Measurements from ENCODE around the gene MLST8. TPM values are rescaled to one million over a fixed set of nuclear protein-coding genes. Genes with fewer than 3 reads are reported as not detected.

Gene MLST8, protein sequence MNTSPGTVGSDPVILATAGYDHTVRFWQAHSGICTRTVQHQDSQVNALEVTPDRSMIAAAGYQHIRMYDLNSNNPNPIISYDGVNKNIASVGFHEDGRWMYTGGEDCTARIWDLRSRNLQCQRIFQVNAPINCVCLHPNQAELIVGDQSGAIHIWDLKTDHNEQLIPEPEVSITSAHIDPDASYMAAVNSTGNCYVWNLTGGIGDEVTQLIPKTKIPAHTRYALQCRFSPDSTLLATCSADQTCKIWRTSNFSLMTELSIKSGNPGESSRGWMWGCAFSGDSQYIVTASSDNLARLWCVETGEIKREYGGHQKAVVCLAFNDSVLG
- 25.4 and 28.6 TPM in 2 replicates for total RNA-seq (2014; rRNA removed; shearing (Covaris generic))

DNA sequence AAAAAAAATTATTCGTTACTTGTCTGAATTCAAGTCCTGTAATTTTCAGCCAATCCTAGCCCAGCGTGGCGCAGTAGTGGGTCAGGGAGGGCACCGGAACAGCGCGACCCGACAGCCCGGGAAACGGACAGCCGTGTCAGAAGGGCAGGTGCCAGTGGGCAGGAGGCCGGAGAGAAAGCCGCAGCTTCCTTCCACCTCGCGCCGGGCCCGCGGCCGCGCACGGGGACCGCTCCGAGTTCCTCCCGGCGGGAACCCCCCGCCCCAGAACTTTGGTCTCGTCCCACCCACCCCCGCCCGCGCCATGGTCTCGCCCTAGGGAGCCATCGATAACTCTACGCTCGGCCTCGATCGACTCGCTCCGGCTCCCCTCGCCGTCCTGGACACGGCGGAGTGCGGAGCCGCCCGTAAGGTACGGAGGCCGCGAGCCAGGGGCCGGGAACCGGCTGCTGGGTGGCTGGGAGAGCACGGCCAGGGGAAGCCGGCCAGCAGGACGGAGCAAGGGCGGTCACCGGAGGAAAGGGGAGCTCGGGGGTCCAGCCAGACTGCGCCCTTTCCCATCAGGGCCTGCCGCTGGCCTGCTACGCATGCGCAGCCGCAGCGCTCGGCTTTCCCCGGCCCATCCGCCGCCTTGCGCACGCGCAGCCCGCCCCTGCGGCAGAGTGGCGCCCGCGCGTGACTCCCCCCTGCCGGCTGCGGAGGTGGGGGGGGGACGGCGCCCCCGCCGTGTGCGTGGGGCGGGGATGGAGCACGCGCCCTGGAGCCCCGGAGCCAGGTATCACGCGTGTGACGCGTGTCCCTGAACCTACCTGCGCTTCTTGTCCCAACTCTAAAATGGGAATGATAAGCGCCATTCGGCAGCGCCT is at the start of gene MLST8:
Gene MLST8, plus strand, starts transcription at position 351 of the 863 bp plus-strand sequence. CDS start 632 bp downstream, outside the sequence.
- Histone ChIP-seq H3K4me3 (ENCODE audit: insufficient read depth, low read depth, low read length) (peak within 1 kb of the TSS; percentile 92), H3K36me3 (replicated peaks; ENCODE audit: control insufficient read depth, insufficient read depth, low read length) (peaks cover 13% of the 10 kb centered on the region), H3K27me3 (ENCODE audit: control insufficient read depth, insufficient read depth, low read length) (no peaks in the 10 kb centered on the region)
- DNase-seq, result peak; percentile 100

DNA sequence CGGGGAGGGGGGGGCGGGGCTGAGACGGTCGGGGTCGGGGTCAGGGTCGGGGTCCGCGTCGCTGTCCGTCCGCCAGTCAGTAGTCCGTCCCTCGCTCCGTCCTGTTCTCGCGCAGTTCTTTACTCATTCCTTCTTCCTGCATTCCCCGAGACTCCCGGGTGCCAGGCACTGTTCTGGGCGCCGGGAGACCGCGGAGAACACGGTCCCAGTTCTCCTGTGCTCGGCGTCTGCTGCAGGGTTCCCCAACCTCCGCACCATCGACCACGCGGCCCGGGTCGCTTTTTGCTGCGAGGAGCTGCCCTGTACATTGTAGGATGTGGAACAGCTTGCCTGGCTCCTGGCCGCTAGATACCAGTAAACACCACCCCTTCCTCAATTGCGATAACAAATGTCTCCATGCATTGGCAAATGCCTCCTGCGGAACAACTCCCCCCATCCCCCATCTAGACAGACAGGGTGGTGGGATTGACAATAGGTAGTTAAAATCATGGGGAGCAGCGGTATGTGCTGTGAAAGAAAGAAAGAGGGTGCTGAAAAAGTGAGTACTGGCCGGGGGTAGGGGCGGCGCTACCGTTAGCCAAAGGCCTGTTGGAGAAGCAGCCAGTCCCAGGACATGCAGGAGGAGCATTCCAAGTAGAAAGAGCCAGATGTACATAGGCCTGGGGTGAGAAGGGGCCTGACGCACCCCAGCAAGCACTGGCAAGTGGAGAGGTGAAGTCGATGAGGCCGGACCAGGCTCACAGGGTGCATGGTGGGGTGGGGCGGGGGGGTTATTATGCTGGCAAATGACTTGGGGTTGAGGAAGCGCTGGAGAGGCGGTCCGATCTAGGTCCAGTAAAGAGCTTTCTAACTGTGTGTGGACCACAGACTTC is 49.0 kb upstream of the MLST8 start:
- Histone ChIP-seq H3K27me3 (ENCODE audit: control insufficient read depth, insufficient read depth, low read length) (no peaks in the 10 kb centered on the region; the same call in 1 of the 2 replicates), H3K36me3 (replicated peaks; ENCODE audit: control insufficient read depth, insufficient read depth, low read length) (peaks cover 22% of the 10 kb centered on the region), H3K4me3 (ENCODE audit: insufficient read depth, low read depth, low read length) (peak overlapping the region; percentile 85)
- no peak for DNase-seq

DNA sequence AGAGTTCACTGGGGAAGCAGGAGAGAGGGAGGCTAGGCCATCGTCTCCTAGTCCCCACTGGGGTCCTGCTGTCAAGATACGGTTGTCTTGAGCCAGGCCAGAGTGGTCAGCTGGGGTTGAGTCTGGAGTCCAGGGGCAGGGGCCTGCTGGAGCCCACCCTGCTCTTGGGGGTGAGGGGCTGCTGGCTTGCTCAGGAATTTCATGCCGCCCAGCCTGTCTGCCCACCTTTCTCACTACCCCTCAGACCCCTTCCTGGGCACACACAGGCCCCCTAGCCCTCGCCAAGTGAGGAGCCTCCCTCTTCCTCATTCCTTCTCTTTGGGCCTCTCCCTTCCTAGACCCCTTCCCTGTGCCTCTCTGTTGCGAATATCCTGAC is 48.4 kb upstream of the MLST8 start:
- H3K4me3 ChIP-seq (ENCODE audit: insufficient read depth, low read depth, low read length), result peak overlapping the region; percentile 85
- peaks cover 19% of the 10 kb centered on the region for H3K36me3 ChIP-seq (replicated peaks; ENCODE audit: control insufficient read depth, insufficient read depth, low read length)
- DNase-seq, result no peak
- H3K27me3 ChIP-seq (ENCODE audit: control insufficient read depth, insufficient read depth, low read length), result no peaks in the 10 kb centered on the region; the same call in 1 of the 2 replicates

DNA sequence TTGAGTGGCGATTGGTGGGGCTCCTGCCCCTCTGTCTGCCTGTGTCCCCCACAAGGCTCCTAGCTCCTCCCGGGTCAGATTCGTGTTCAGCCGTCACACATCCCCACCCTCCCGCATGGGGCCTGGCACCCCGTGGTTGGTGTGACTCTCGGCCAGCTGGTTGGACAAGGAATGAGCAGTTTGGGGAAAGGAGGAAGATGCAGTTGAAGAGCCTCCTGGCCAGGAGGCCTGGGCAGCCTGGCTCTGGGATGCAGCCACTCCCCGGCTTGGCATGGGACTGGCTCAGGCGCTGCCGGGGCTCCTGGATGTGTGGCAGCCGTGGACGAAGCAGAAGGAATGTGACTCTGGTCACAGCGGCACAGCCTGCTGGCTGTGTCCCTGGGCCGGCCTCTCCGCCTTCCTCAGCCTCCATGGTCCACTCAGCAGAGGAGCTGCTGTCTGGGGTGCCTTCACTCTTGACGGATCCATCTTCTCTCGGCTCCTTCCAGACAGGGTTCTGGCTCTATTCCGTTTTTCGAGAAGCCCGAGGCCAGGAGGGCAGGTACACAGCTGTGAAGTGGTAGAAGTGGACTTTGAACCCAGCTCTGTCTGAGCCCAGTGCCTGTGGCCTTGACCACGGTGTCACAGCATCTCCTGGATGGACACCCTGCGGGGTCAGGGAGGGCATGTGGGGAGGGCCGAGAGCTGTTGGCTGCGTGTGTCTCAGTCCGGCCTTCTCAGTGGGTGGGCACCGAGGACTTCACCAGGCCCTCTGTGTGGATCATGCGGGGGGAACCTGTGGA is 47.6 kb upstream of the MLST8 start:
- Histone ChIP-seq H3K27me3 (ENCODE audit: control insufficient read depth, insufficient read depth, low read length) (no peaks in the 10 kb centered on the region; the same call in 1 of the 2 replicates), H3K36me3 (replicated peaks; ENCODE audit: control insufficient read depth, insufficient read depth, low read length) (peaks cover 19% of the 10 kb centered on the region), H3K4me3 (ENCODE audit: insufficient read depth, low read depth, low read length) (no peak overlapping the region)
- DNase-seq, result no peak

DNA sequence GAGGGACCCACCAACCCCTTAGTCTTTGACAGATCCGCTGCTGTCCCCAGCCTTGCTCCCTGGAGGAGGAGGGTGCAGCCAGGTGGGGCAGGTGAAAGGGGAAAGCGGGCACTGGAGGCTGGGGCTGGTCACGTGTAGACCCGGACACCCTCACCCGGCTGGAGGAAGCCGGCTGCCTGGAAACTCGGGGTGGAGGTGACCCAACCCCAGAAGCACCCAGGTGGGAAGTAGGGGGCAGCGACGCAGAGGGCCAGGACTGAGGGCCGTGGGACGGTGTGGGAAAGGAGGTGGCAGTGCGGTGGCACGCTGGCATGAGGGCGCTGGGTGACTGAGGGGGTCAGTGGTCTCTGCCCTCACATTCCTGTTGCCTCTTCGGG is 47.0 kb upstream of the MLST8 start:
- peaks cover 16% of the 10 kb centered on the region for H3K36me3 ChIP-seq (replicated peaks; ENCODE audit: control insufficient read depth, insufficient read depth, low read length)
- H3K27me3 ChIP-seq (ENCODE audit: control insufficient read depth, insufficient read depth, low read length), result no peaks in the 10 kb centered on the region; the same call in 1 of the 2 replicates
- no peak for DNase-seq
- no peak overlapping the region for H3K4me3 ChIP-seq (ENCODE audit: insufficient read depth, low read depth, low read length)

DNA sequence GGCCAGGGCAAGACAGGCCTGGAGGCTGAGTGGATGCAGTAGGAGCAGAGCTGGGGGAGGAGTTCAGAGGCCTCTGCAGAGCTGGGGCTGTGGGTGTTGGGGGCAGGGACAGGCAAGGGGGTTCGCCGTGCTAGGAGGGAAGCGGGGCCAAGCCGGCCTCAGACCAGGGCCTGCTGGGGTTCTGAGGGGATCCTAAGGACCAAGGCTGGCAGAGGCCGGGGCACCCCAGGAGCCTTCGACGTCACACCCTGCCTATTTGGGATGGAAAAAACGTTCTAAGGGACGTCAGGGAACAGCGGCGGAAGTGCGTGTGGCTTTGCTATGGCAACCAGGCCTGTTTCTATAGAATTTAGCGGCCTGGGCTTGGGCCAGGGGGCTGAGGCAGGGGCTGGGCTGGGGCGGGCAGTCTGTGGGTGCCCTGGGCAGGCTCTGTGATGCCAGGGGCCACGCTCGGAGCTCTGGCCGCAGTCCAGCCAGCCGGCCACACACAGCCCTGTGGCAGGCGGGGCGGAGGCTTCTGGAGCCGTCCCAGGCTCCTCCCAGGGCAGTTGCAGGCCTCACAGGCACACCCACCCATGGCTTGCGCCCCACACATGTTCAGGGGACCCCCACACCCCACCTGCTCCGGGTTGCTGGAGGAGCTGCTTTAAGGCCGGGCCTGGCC is 45.9 kb upstream of the MLST8 start:
- H3K36me3 ChIP-seq (replicated peaks; ENCODE audit: control insufficient read depth, insufficient read depth, low read length), result peaks cover 5% of the 10 kb centered on the region
- H3K4me3 ChIP-seq (ENCODE audit: insufficient read depth, low read depth, low read length), result no peak overlapping the region
- no peak for DNase-seq
- H3K27me3 ChIP-seq (ENCODE audit: control insufficient read depth, insufficient read depth, low read length), result no peaks in the 10 kb centered on the region; the same call in 1 of the 2 replicates

DNA sequence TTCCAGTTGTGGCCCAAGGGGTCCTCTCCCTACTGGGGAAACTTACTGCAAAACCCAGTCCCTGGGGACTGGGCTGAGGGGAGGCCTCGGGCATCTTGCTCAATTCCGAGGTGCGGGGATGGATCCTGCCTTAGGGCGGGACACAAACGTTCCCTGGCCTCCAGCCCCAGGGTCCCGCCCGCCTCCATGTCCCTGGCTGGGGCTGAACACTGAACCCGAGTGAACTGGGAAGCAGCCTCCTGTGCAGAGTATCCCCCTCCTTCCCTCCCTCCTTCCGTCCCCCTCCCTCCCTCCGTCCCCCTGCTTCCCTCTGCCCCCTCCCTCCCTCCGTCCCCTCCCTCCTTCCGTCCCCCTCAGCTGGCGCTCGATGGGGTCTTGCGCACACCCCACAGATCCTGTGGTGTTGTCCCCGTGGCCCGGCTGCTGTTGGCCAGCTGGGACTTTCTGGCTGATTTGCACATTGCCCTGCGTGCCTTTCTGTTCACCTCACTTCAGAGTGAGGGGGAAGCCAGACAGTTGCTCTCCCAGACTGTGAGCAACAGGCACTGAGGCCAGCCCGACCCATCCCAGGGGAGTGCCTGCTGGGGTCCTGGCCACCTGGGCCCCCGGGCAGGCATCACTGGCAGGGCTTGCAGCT is 44.2 kb upstream of the MLST8 start:
- Histone ChIP-seq H3K27me3 (ENCODE audit: control insufficient read depth, insufficient read depth, low read length) (no peaks in the 10 kb centered on the region), H3K36me3 (replicated peaks; ENCODE audit: control insufficient read depth, insufficient read depth, low read length) (peaks cover 4% of the 10 kb centered on the region), H3K4me3 (ENCODE audit: insufficient read depth, low read depth, low read length) (no peak overlapping the region)
- DNase-seq, result peak; percentile 77

DNA sequence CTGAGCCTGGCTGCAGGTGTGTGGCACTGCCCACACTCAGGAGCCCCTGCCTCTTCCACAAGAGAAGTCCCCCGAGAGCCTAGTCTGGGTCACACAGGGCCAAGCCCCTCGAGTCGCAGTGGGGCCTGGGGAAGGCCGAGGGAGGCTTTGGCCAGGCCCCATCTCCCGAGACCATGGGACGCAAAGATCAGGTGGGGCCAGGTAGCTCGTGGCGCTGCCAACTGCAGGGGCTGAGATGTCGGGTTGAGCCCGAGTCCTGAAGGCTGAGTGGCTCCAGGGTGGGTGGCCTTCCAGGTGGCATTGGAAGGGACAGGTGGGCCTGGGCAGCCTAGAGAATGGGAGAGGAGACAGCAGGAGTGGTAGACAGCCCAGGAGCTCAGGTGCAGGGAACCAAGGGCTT is 43.3 kb upstream of the MLST8 start:
- no peak for DNase-seq
- Histone ChIP-seq H3K4me3 (ENCODE audit: insufficient read depth, low read depth, low read length) (no peak overlapping the region), H3K27me3 (ENCODE audit: control insufficient read depth, insufficient read depth, low read length) (no peaks in the 10 kb centered on the region), H3K36me3 (replicated peaks; ENCODE audit: control insufficient read depth, insufficient read depth, low read length) (peaks cover 4% of the 10 kb centered on the region)

DNA sequence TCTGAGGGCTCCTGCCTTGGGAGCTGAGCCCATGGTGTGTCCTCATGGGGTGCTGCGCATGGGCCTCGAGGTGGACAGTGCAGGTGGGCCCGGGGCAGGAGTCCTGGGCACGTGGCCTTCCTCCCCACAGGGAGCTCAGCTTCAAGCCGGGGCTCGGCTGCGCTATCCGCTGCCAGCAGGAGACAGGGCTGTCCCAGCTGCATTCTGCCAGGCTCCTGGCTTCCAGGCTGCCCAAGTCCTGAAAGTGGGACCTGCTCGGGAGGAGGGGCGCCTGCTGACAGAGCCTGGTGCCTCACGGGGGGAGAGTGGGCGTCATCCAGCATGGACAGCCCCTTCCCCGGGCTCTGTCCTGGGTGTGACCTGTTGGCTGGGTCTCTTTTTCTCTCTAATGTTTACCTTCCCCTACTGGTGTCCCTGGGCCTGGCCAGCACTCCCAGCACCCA is 42.6 kb upstream of the MLST8 start:
- no peak overlapping the region for H3K4me3 ChIP-seq (ENCODE audit: insufficient read depth, low read depth, low read length)
- no peaks in the 10 kb centered on the region for H3K27me3 ChIP-seq (ENCODE audit: control insufficient read depth, insufficient read depth, low read length)
- peaks cover 4% of the 10 kb centered on the region for H3K36me3 ChIP-seq (replicated peaks; ENCODE audit: control insufficient read depth, insufficient read depth, low read length)
- DNase-seq, result no peak

DNA sequence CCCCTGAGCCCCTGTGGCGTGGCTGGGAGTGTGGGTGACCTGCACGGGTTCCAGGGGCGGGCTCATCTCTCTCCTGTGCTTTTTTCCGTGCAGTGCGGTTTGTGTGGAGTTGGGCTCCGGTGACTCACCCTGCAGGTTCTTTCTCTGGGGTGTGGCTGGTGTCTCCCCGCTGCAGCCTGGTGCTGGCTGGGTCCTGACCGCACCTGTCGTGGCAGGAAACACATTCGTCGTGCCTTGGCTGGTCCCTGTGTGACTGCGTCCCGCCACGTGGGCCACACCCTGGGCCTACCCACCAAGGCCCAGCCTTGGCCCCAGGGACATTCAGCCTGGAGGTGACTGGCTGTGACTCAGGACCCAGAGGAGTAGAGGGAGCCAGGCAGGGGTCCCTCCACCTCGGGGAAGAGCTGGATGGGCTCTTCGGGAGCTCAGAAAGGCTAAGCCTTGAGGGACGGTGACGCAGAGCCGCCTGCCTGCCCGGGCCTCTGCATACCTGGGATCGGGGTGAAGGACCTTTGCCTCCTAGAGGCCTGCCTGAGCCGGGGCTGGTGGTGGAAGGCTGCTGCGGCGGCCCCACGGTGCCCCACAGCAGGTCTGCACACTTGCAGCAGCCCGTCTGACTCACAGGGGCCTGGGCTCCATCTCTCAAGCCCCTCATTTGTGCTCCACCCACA is 41.9 kb upstream of the MLST8 start:
- Histone ChIP-seq H3K4me3 (ENCODE audit: insufficient read depth, low read depth, low read length) (no peak overlapping the region), H3K36me3 (replicated peaks; ENCODE audit: control insufficient read depth, insufficient read depth, low read length) (peaks cover 6% of the 10 kb centered on the region), H3K27me3 (ENCODE audit: control insufficient read depth, insufficient read depth, low read length) (no peaks in the 10 kb centered on the region)
- no peak for DNase-seq

DNA sequence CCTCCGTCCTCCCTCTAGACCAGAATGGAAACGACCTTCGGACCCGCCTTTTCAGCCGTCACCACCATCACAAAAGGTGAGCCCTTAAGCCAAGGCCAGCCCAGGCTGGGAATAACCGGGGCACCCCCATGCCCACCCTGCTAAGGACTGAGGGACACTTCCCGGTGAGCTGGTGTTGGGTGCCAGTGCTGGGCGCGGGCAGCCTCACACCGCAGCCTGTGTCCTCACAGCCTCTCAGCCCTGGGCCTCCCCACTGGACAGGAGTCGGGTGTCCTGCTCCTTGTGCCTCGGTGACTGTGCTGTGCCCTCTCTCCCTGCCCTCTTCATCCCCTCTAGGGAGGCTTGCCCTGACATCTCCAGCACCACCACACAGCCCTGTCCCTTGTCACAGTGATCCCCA is 39.4 kb upstream of the MLST8 start:
- DNase-seq, result no peak
- Histone ChIP-seq H3K4me3 (ENCODE audit: insufficient read depth, low read depth, low read length) (no peak overlapping the region), H3K36me3 (replicated peaks; ENCODE audit: control insufficient read depth, insufficient read depth, low read length) (peaks cover 6% of the 10 kb centered on the region), H3K27me3 (ENCODE audit: control insufficient read depth, insufficient read depth, low read length) (no peaks in the 10 kb centered on the region)

DNA sequence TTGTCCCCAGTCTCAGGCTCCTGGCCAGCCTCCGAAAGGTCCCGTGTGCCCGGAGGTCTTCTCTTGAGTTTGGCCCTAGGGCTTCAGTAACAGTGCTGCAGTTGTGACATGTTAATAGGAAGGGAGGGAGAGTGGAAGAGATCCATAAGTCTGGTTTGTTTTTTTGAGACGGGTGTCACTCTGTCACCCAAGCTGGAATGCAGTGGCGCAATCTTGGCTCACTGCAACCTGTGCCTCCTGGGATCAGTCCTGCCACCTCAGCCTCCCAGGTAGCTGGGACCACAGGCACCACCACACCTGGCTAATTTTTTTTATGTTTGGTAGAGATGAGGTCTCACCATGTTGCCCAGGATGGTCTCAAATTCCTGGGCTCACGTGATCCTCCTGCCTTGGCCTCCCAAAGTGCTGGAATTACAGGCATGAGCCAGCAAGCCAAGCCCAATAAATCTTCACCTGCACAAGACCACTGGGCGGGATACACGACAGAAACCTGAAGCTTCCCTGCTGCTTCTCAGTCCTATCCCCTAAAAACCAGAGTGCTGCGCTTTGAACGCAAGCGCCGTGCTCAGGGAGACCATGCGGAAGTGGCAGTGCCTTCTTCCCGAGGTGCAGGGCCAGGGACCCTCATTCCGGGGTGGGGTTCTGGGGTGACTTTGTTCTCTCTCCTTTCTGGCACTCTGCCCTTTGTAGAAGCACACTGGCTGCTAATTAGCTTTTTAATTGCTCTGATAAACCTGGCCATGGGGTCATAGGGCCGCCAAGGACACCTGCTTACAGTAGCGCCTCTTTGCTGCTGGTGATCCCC is 38.8 kb upstream of the MLST8 start:
- Histone ChIP-seq H3K27me3 (ENCODE audit: control insufficient read depth, insufficient read depth, low read length) (no peaks in the 10 kb centered on the region), H3K36me3 (replicated peaks; ENCODE audit: control insufficient read depth, insufficient read depth, low read length) (peaks cover 6% of the 10 kb centered on the region), H3K4me3 (ENCODE audit: insufficient read depth, low read depth, low read length) (no peak overlapping the region)
- no peak for DNase-seq

Data from H7 (cell line).